Duodenal mucosa (tissue), 2 donors: ENCODE results near the gene SHISA6.

Experiments used
- H3K27ac ChIP-seq: one replicate; pipeline ENCODE4 v1.7.0; 2013; ENCODE audit warnings: low read depth, low read length
- H3K27me3 ChIP-seq, 2 donors: one replicate each; pipeline ENCODE4 v1.7.0; 2013; ENCODE audit warnings: low read length in 2 of 2, control low read depth in 1 of 2; ENCODE audit not compliant: insufficient read depth in 2 of 2, control insufficient read depth in 1 of 2
- H3K36me3 ChIP-seq, 2 donors: one replicate each; pipeline ENCODE4 v1.7.0; 2013; ENCODE audit warnings: low read length in 2 of 2, control low read depth in 1 of 2; ENCODE audit not compliant: insufficient read depth in 2 of 2, control insufficient read depth in 1 of 2
- H3K4me1 ChIP-seq, 2 donors: one replicate each; pipeline ENCODE4 v1.7.0; 2013; ENCODE audit warnings: low read length in 2 of 2, control low read depth in 1 of 2; ENCODE audit not compliant: insufficient read depth in 2 of 2, control insufficient read depth in 1 of 2
- H3K4me3 ChIP-seq, 2 donors: one replicate each; pipeline ENCODE4 v1.7.0; 2013; ENCODE audit warnings: low read length in 2 of 2, low read depth in 1 of 2
- H3K9ac ChIP-seq, 2 donors: one replicate each; pipeline ENCODE4 v1.7.0; 2013; ENCODE audit warnings: low read length in 2 of 2, low read depth in 1 of 2
- H3K9me3 ChIP-seq, 2 donors: one replicate each; pipeline ENCODE4 v1.7.0; 2013; ENCODE audit warnings: low read length in 2 of 2, control low read depth in 1 of 2; ENCODE audit not compliant: control insufficient read depth in 1 of 2

SHISA6 gene

GRCh38 chr17:11582217-11582616, 341.2 kb downstream of the SHISA6 start:
- Histone ChIP-seq H3K36me3 (no peaks in the 10 kb centered on the region), H3K27ac (no peak overlapping the region), H3K9ac (no peak overlapping the region), H3K27me3 (no peaks in the 10 kb centered on the region), H3K4me3 (no peak overlapping the region), H3K9me3 (no peaks in the 10 kb centered on the region), H3K4me1 (no peaks in the 10 kb centered on the region)

GRCh38 chr17:11583306-11583992, 342.4 kb downstream of the SHISA6 start:
- Histone ChIP-seq H3K9me3 (no peaks in the 10 kb centered on the region), H3K27me3 (no peaks in the 10 kb centered on the region), H3K36me3 (no peaks in the 10 kb centered on the region), H3K4me3 (no peak overlapping the region), H3K9ac (no peak overlapping the region), H3K27ac (no peak overlapping the region), H3K4me1 (no peaks in the 10 kb centered on the region)

DNA sequence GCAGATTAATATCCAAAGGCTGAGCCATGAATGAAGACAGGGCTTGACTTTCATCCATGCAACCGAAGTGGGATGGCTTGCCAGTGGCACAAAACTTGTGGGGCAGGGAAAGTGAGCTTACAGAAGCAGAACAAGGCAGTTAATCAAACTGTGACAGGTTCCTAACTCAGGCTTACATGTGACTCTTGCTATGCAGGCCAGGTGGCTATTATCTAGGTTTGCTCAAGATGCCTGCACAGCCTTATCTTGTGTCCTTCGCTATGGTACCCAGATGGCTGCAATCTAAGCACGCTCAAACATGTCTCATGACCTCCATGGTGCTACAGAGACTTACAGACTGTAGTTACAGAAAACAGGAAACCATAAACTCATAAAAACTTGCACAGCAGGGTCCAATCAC, 348.7 kb downstream of the SHISA6 start:
- H3K4me3 ChIP-seq = no peak overlapping the region
- H3K9ac ChIP-seq = no peak overlapping the region
- no peaks in the 10 kb centered on the region for H3K4me1 ChIP-seq
- H3K36me3 ChIP-seq = no peaks in the 10 kb centered on the region
- no peaks in the 10 kb centered on the region for H3K9me3 ChIP-seq
- H3K27ac ChIP-seq = no peak overlapping the region
- H3K27me3 ChIP-seq = no peaks in the 10 kb centered on the region

DNA sequence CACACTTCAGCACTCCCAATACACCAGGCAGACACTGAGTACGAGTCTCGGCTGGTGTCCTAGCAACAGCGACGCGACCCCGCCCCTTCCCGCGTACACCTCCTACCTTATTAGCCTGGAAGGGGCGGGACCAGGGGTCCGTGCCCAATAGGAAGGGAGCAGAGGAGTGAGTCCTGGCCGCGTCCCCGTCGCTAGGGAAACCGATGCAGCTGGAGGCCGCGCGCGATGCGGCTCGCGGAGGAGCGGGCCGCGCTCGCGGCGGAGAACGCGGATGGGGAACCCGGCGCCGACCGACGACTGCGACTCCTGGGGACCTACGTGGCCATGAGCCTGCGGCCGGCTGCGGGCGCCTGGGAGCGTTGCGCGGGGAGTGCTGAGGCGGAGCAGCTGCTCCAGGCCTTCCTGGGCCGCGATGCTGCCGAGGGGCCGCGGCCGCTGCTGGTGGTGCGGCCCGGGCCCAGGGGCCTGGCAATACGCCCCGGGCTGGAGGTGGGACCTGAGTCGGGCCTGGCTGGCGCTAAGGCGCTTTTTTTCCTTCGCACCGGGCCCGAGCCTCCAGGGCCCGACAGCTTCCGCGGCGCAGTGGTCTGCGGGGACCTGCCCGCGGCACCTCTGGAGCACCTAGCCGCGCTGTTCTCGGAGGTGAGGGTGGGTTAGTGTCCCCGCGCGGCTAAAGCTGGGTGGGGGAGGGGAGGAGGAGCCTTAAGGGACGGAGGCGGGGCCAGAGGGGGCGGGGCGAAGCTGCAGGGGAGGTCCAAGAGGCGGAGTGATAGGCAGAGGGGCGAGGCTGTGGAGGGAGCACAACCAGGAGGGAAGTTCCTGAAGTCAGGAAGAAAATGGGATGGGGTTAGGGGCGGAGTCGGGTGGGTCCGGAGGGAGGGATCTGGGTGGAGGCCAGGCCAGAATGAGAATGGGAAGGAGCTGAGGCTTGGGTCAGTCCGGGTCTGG, 357.5 kb downstream of the SHISA6 start, which contains the start of gene DNAH9:
Gene DNAH9, plus strand, starts transcription at position 197 of the 948 bp plus-strand sequence. Its CDS starts 29 bp downstream, at position 226.
- no peaks in the 10 kb centered on the region for H3K4me1 ChIP-seq
- no peaks in the 10 kb centered on the region for H3K9me3 ChIP-seq
- peak within 1 kb of the TSS; percentile 42 to 61 for H3K4me3 ChIP-seq
- no peaks in the 10 kb centered on the region for H3K27me3 ChIP-seq
- H3K27ac ChIP-seq = no peak within 1 kb of the TSS
- H3K36me3 ChIP-seq = no peaks in the 10 kb centered on the region
- H3K9ac ChIP-seq = no peak within 1 kb of the TSS

DNA sequence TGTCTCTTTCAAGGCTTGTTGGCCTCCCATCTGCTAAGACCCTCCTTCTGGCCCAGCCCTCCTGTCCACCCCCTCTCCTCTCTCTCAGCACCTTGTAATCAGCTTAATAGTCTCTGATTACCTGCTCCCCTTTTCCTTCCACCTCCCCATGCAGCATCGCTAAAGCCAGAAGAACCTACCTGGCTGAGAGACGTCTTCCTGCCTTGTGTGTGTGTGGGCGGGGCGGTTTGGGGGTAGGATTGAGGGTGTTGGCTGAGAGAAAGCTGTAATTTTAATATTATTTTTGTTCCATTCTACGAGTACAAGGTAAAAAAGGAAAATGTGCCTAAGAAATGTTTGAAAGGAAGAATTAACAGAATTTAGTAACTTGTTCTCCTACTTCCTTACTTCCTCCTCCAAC, 360.6 kb downstream of the SHISA6 start:
- no peak overlapping the region for H3K27ac ChIP-seq
- H3K4me1 ChIP-seq = no peaks in the 10 kb centered on the region
- no peak overlapping the region for H3K4me3 ChIP-seq
- H3K9ac ChIP-seq = no peak overlapping the region
- no peaks in the 10 kb centered on the region for H3K36me3 ChIP-seq
- H3K27me3 ChIP-seq = no peaks in the 10 kb centered on the region
- H3K9me3 ChIP-seq = no peaks in the 10 kb centered on the region

DNA sequence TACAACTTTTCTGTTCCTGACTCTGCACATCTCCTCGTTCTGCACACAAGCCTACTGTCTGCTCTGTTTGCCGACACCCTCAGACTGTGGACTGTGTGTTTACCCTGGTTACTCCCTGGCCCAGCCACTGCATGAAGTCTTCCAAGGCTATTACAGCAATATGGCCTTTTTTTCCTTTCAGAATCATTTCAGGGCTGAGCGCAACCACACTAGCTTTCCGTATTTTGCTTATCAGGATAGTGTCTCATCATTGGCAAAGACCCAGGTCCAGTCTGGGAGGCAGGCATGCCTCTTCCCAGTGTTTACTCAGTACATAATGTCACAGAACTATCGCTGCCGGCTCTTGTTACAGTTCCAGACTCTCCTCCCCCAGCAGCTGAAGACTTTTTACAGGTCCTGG, 367.4 kb downstream of the SHISA6 start:
- no peaks in the 10 kb centered on the region for H3K36me3 ChIP-seq
- peak overlapping the region; percentile 6 for H3K27ac ChIP-seq
- H3K4me1 ChIP-seq = peaks cover 0 to 8% of the 10 kb centered on the region in 2 donors
- no peaks in the 10 kb centered on the region for H3K9me3 ChIP-seq
- no peaks in the 10 kb centered on the region for H3K27me3 ChIP-seq
- H3K4me3 ChIP-seq = no peak overlapping the region
- H3K9ac ChIP-seq = no peak overlapping the region

GRCh38 chr17:11610999-11611566, 370.1 kb downstream of the SHISA6 start:
- Histone ChIP-seq H3K9ac (no peak overlapping the region), H3K9me3 (no peaks in the 10 kb centered on the region), H3K36me3 (no peaks in the 10 kb centered on the region), H3K4me1 (peaks cover 0 to 8% of the 10 kb centered on the region in 2 donors), H3K27ac (no peak overlapping the region), H3K4me3 (no peak overlapping the region), H3K27me3 (no peaks in the 10 kb centered on the region)

DNA sequence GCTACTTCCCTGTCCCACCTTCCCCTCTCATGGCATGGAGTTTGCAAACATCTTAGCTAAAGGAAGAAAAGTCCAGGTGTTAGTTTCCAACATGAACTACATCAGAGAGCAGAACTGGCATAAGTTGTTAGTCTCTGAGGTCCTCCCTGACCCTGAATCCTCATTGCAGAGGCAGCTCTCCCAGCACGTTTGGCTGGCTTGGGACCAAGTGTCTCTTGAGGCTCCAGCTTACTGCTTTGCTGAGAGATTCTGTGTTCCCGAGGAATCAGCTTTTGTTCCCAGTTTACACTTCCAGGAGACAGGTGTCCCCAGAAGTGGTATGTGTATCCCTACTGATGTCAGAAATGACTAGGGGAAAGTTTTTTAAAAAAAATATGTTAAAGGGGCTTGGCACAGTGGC, 371.9 kb downstream of the SHISA6 start:
- H3K4me1 ChIP-seq = peaks cover 0 to 8% of the 10 kb centered on the region in 2 donors
- H3K9ac ChIP-seq = no peak overlapping the region
- H3K36me3 ChIP-seq = no peaks in the 10 kb centered on the region
- H3K4me3 ChIP-seq = no peak overlapping the region
- no peaks in the 10 kb centered on the region for H3K27me3 ChIP-seq
- no peaks in the 10 kb centered on the region for H3K9me3 ChIP-seq
- H3K27ac ChIP-seq = no peak overlapping the region
